NCI-H1930 (cell line): ENCODE measurements around the gene THBS1.
A peak's percentile ranks its signal among the peaks of the same experiment; 100 is the strongest.

Experiments
- DNase-seq, 2 experiments: peaks; one replicate each; lab custom pipeline; 2025; lab: John Stamatoyannopoulos, UW

Gene THBS1

GRCh38 chr15:39608185-39609139 lies 27.6 kb downstream of the THBS1 start:
- DNase-seq = no peak

DNA sequence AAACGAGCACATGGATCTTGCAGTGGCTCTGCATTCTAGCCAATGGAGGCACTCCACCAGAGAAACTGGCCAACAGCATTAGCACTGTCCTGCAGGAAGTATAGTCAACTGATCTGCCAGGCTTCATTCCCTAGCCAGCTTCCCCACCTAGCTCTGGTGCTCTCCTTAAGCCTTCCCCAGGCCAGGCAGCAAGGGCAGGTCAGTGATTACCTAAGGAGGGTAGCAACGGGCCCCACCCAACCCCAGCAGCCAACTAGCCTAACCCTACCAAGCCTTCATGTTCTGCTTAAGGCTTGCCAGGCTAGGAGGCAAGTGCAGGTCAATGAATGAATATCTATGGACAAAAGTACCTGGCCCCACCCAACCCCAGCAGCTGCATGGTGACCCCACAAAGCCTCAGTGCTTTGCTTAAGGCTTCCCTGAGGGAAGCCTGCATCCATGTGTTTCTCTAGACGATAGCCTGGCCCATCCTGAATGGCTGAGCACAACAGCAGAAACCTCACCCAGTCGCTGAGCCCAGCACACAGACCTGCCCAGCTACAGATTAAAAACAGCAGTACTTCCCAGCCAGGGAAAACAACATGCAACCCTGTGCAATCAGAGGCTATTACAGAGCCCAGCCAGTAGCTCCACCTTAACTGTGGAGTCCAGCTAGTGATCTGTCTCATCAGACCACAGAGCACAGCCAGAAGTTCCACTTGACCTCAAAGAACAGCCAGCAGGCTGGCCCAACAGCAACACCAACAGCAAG lies 28.5 kb downstream of the THBS1 start:
- no peak for DNase-seq

GRCh38 chr15:39610665-39611064 lies 29.8 kb downstream of the THBS1 start:
- no peak for DNase-seq

- DNase-seq = no peak
Observed at GRCh38 chr15:39613271-39613670, 32.4 kb downstream of the THBS1 start.

- DNase-seq = no peak
Observed at GRCh38 chr15:39613861-39614260, 33.0 kb downstream of the THBS1 start.

DNA sequence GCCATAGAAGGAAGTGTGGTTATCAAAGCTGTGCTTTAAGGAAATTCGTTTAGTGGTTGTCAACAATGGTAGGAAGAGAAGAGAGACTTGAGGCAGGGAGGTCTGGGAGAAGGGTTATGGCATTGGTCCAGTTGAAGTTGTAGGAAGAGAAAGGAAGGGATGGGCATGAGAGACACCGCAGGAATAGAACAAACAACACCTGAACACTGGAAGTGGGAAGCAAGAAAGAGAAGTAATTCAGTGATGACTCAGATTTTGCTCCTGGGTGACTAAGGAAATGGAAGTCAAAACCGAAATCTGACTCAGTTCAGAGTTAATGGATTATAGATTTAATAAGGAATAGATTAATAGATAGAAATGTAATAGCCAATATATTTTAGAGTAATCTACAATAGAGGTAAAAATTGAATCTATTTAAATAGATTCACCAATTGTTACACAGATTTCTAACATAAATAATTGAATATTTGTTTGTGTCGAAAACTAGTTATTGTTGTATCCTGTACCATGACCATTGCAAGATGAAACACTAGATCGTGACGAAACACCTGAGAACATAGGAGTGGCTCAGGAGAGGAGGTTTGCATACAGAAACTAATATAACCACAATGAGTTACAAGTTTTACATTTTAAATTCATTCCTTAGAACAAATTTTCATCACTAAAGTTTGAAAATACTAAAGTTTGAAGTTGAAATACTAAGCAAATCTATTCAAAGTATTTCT lies 36.0 kb downstream of the THBS1 start:
- DNase-seq = no peak

DNA sequence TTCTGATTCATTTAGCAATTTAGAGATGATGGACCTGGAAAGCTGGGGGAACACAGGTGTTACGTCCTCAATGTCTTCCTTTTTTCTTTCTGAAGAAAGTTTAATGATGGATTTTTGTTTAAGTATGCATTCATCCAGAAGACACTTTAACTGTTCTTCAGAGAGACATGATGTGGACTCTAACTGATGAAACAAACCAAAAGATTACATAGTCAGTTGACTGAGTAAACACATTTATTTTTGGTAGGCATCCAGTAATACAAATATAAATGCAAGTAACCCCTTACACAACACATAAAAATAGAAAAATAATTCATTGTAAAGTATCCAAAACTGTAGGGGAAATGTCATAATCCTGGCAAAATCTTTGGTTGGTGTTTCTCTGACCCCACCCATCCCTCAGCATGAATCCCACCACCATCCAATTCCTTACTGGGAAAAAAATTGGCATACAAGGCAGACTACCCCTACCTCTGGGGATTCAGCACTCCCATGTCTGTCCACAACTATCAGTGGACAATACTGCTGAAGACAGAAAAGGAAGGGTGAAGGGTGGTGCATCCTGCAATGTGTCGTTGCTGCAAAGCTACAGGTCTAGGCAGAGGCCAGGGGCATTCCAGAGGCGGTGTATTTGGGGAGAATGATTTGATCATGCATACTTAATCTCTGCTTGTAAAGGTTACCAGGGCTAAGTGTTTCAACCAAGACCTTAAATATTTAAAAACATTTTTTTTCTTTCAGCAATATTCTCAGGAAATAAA lies 37.4 kb downstream of the THBS1 start:
- DNase-seq = no peak

- DNase-seq = peak in 1 of 2 experiments; percentile 23
Observed at GRCh38 chr15:39621210-39621609, 40.3 kb downstream of the THBS1 start.

DNA sequence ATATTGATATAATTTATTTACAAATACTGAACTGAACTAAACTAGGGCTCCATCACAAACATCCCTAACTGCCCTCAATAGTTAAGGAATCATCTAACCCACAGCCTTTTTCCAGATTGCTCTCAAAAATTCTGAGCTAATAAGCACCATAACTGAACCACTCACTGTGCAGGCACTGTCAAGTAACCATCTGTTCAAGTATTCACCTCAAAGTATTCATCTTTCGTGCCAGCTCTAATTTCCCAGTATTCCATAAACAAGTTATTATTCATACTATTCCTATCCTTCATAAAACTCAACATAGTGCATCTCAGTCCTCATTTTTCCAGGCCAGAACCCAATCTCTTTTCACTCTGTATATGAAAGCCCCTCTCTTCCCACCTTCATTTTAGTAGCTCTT lies 41.1 kb downstream of the THBS1 start:
- DNase-seq = no peak

DNA sequence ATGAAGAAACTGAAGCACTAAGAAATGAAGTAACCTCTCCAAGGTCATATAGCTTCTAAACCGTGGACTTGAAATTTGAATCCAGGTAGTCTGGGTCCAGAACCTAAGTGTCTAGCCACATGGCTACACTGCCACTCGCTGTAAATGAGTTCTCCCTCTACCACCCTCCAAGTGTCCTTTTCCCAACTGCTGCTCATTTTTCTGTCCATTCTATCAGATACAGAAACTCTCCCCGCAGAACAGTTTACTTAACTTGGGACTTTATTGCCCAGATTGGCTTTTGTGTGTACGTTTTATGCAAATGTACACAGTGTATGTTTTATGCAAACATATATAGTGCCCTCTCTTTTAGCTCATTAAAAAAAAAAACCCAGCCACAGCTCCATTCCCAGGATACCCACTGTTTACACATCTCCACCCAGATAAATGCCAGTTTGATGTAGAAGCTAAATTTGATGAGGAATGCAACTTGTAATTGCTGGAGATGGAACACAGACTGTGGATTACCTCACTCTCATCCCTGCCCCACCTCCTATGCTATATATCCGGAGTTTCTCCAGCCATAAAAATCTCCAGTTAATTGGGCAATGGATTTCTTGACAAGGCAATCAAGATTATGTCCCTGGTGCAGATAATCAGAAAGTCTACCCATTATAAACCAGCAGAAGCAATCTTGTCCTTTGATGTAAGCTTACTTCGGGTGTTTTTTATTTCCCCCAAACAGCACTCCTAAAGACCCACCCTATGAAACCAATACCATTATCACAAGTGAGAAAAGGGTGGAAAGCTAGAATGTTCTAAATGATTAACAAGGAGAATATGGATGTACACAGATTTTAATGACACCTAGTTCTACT lies 42.0 kb downstream of the THBS1 start:
- no peak for DNase-seq

DNA sequence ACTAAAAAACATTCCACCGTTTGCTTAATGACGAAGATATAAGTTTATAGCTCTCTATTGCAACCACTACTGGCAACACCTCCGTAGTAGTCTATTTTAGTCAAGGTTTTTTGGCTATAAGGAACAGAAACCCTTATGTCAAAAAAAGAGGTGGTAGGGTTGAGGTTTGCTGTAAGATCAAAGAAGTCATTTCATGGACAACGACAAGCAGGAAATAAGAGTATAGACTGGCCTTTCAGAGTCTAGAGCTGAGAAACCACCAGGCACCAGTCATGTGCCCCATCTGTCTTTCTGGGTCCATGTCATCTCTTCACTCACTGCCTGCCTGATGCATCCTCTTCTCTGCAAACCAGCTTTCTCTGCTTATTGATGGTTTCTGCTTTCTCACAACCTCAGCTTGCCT lies 42.7 kb downstream of the THBS1 start:
- no peak for DNase-seq

- DNase-seq = no peak
Observed at GRCh38 chr15:39624806-39625205, 43.9 kb downstream of the THBS1 start.

GRCh38 chr15:39625451-39625850 lies 44.6 kb downstream of the THBS1 start:
- DNase-seq = no peak

DNA sequence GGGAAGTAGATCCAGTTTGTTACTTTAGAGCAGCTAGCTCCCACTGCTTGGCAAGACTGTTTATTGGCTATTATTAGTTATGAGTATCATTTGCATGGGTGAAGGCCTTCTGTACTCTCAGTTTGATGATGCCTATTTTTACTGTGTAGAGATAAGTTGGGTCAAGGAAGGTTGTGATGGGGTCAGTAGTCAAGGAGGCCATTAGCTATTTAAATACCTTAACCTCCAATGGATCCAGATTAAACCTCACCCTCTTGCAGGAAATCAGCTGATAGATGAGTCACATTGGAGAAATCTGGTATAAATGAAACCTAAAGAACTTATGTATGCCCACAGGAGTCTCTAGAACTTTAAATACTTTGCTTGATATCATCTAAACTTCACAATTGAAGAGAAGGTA lies 45.0 kb downstream of the THBS1 start:
- no peak for DNase-seq

GRCh38 chr15:39627451-39628143 lies 46.7 kb downstream of the THBS1 start:
- DNase-seq = no peak

GRCh38 chr15:39628144-39628508 lies 47.2 kb downstream of the THBS1 start:
- no peak for DNase-seq

DNA sequence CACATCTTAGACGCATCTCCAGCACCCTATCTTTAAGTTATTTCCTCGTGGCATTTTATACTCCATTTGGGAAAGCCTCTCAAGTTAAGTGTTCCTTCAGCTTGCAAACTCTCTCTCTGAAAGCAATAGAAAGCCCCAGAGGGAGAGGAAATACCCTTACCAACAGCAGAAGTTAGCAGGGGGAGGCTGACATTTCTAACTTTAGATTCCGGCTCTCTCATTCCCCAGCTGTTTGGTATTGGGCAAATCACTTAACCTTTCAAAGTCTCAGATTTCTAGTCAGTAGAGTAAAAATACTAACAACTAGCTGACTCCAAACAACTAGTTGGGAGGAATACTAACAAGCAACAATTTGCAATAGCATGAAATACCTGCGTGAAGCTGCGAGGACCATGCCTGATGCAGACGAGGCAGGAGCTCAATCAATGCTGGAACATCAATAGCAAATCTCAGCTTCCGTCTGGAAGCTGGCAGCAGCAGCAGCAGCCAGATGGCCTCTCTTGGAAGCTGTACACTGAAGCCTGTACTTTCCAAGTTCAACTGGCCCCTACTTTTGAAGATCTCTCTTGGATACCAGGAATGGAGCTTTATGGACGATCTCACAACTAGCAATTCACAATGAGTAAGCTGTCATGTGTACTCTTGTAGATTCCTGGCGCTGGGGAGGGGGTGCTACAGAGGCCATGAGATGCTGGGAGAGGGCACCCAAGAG lies 47.8 kb downstream of the THBS1 start:
- DNase-seq = no peak

GRCh38 chr15:39629371-39629770 lies 48.5 kb downstream of the THBS1 start:
- DNase-seq = no peak

DNA sequence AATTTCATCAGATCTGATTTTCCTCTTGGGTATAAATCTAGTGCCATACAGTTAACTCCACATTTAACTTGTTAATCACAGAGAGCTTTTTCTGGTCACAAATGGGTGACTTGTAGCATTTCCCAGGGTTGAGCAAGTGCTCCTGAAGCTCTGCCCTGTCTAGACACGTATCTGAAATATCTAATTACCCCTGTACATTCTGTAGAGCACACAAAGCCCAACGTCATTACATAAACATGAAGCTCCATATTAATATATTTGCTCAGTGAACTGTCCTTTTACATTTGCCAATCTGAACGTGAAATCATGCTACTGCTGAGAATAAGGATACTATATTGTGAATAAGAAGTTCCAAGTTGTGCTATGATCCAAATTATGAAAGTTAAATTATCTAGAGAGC lies 49.0 kb downstream of the THBS1 start:
- no peak for DNase-seq

DNA sequence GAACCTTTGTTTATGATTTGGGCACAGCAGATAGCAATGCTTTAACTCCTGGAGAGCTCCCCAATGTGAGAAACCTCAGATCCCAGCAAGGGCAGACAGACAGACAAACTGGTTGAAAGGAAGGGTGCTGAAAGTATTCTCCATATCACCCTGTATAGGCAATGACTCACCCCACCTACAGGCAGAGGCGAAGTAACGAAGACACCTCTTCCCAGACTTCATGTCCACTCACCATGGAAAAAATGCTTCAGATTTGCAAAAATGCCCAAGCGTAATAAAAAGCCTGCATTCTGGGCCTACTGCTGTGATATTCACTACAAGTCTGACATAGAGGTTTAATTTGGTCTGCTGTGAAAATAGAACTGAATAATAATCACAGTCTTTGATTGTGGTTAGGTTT lies 50.5 kb downstream of the THBS1 start:
- no peak for DNase-seq
